Measurements from ENCODE around the gene HDAC9.
A peak's percentile ranks its signal among the peaks of the same experiment; 100 is the strongest.

Gene HDAC9

DNA sequence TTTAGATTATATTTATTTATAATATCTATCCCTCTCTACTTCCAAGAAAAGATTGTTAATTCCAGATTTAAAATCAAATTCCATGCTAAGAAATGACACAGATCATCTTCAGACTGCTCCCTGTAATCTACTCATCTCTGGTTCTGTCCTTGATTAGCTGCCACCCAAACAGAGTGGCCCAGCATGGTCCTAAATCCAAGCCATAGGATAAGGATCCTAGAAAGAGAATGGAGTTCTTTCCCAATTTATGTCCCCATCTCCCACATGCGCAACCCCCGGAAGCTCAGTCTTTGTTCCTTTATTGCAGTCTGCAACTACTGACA, 23.4 kb upstream of the HDAC9 start:
- Histone ChIP-seq H3K36me3 (replicated peaks) (no peaks in the 10 kb centered on the region), H3K4me1 (peaks cover 8% of the 10 kb centered on the region), H3K4me3 (no peak overlapping the region), H3K9me3 (no peaks in the 10 kb centered on the region), H3K27me3 (ENCODE audit: low read depth) (no peaks in the 10 kb centered on the region)
- no peak for DNase-seq (ENCODE audit: low spot score in 2 of 2)
- in situ Hi-C loops (cut with MboI; ENCODE audit: low sequenced_read_pairs), result no loop called here

DNA sequence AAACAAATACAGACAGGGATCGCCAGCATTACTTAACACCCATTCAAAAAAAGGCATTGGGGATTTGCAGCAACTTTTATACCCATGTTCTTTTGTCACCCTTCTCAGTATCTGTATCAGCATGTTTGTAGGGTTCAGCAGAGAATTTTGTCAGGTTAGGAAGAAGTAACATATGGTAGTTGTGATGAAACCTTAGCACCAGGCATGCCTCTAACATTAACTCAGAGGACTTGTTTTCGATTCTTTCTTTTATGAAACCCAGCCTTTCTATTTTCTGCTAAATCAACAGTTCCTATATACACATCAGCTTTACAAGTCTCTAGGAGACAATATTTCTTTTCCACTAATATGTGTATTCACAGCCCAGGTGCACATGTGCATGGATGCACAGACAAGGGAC, 22.4 kb upstream of the HDAC9 start:
- Histone ChIP-seq H3K36me3 (replicated peaks) (no peaks in the 10 kb centered on the region), H3K4me3 (no peak overlapping the region), H3K9me3 (no peaks in the 10 kb centered on the region), H3K4me1 (peaks cover 8% of the 10 kb centered on the region), H3K27me3 (ENCODE audit: low read depth) (no peaks in the 10 kb centered on the region)
- in situ Hi-C loops (cut with MboI; ENCODE audit: low sequenced_read_pairs), result no loop called here
- DNase-seq (ENCODE audit: low spot score in 2 of 2), result no peak

DNA sequence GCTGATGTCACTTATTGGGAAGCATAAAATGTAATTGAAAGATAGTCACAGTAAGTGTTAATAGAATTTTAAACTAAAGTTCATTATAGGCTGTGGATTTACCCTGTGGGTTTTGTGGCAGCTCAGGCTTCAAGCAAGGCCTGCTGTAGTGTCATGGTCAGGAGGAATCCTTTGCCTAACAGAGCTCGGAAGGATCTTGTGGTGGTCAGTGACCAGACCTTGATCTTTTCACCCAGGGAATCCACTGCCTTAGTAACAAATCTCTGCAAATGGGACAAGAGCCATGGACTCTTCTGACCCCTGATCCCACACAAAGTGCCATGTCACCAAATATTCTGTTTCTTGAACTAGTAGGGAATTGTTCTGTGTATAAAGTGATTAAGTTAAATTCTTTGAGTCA, 20.6 kb upstream of the HDAC9 start:
- H3K4me3 ChIP-seq, result no peak overlapping the region
- no peaks in the 10 kb centered on the region for H3K27me3 ChIP-seq (ENCODE audit: low read depth)
- H3K9me3 ChIP-seq, result no peaks in the 10 kb centered on the region
- H3K36me3 ChIP-seq (replicated peaks), result no peaks in the 10 kb centered on the region
- no peak for DNase-seq (ENCODE audit: low spot score in 2 of 2)
- peaks cover 8% of the 10 kb centered on the region for H3K4me1 ChIP-seq
- in situ Hi-C loops (cut with MboI; ENCODE audit: low sequenced_read_pairs), result no loop called here

DNA sequence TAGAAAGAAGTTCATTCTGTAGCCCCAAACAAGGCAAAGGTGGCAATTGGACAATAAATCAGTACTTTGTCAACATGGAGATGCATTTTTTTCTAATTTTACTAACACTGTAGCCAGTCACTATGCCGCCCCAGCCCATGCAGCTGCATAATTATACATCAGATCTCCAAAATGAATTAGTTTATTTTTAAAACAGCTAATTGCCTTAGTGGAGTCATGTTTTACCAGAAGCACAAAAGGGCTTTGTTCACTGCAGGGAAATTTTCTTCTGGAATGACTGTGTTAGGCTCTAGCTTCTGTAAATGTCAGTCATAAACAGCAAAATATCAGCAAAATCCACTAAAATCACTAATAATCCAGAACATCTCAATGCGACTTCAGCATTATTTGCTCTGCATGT, 20.1 kb upstream of the HDAC9 start:
- no peaks in the 10 kb centered on the region for H3K36me3 ChIP-seq (replicated peaks)
- H3K4me3 ChIP-seq, result no peak overlapping the region
- H3K9me3 ChIP-seq, result no peaks in the 10 kb centered on the region
- DNase-seq (ENCODE audit: low spot score in 2 of 2), result no peak
- H3K4me1 ChIP-seq, result peaks cover 8% of the 10 kb centered on the region
- in situ Hi-C loops (cut with MboI; ENCODE audit: low sequenced_read_pairs), result no loop called here
- H3K27me3 ChIP-seq (ENCODE audit: low read depth), result no peaks in the 10 kb centered on the region

DNA sequence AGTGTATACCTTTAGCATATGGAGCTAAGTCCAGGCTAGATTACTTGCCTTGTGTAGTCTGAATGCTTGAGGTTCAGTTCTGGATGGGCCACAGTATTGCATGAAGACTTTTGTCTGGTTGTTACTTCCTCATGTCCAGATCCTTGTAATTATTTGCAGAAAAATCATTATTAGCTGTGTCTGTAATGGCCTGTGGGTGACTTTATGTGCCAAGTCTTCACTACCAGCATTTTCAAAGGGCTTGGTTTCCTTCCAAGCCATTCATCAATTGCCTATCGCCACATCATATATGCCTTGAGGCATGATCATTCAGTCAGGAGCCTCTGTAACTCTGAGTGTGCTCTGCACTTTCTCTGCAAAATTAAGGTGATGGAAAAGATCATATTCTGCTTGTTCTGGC, 13.8 kb upstream of the HDAC9 start:
- DNase-seq (ENCODE audit: low spot score in 2 of 2), result no peak
- no peaks in the 10 kb centered on the region for H3K9me3 ChIP-seq
- H3K4me3 ChIP-seq, result no peak overlapping the region
- H3K4me1 ChIP-seq, result no peaks in the 10 kb centered on the region; the same call in 1 of the 2 replicates
- H3K27me3 ChIP-seq (ENCODE audit: low read depth), result no peaks in the 10 kb centered on the region
- H3K36me3 ChIP-seq (replicated peaks), result no peaks in the 10 kb centered on the region
- in situ Hi-C loops (cut with MboI; ENCODE audit: low sequenced_read_pairs), result no loop called here

DNA sequence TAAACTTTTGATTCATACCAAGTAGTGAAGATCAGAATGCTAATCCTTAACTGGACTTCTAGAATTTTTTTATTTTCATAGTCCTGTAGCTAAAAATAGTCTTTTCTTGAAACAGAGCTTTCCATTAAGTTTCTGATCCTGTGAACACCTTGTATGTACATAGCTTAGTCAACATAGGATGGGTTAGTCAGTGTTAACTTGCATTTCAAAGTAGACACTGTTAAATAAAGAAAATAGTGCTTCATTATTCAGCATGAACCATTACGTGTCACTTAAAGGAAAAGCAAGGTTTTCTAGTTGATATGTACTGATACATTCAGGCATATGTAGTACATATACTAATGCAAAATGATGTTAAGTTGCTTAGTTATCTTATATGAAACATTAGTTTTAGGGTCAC, 7.5 kb upstream of the HDAC9 start:
- H3K9me3 ChIP-seq, result no peaks in the 10 kb centered on the region
- peaks cover 14% of the 10 kb centered on the region for H3K4me1 ChIP-seq
- no peak for DNase-seq (ENCODE audit: low spot score in 2 of 2)
- in situ Hi-C loops (cut with MboI; ENCODE audit: low sequenced_read_pairs), result no loop called here
- no peak overlapping the region for H3K4me3 ChIP-seq
- H3K27me3 ChIP-seq (ENCODE audit: low read depth), result no peaks in the 10 kb centered on the region
- H3K36me3 ChIP-seq (replicated peaks), result no peaks in the 10 kb centered on the region

DNA sequence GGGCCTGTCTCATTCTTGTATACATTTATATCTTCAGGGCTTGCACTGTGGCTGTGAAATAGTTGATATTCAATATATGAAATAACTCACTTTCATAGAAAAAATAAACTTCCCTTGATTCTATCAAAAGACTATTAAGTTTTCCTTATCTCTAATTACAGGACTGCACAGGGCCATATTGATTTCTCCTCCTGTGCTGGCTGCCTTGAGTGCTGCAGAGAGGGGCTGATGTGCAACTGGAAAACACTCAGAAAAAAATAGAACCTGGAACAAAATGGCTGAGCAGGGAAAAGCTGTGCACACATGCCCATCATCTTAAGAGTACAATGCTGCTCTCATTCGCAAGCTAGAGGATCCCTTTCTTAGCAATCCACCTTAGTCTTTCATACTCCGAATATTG, 5.9 kb upstream of the HDAC9 start:
- Histone ChIP-seq H3K4me1 (peaks cover 27% of the 10 kb centered on the region), H3K36me3 (replicated peaks) (no peaks in the 10 kb centered on the region), H3K27me3 (ENCODE audit: low read depth) (no peaks in the 10 kb centered on the region), H3K4me3 (no peak overlapping the region), H3K9me3 (no peaks in the 10 kb centered on the region)
- in situ Hi-C loops (cut with MboI; ENCODE audit: low sequenced_read_pairs), result no loop called here
- no peak for DNase-seq (ENCODE audit: low spot score in 2 of 2)

DNA sequence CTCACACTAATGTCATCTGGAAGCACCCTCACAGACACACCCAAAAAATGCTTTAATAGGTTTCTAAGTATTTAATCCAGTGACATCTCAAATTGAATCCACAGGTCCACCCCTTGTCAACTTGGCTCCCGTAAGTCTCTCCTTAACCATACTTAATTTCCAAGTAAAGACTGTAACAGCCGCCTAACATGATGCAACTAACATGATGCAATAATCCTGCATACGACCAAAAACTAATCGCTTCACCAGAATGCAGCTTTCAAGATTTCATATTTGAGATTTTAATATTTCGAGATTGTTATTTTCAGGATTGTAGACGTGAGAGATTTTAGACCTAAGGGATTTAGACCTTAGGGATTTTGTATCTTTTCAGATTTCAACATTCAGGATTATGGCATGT, 3.7 kb upstream of the HDAC9 start:
- in situ Hi-C loops (cut with MboI; ENCODE audit: low sequenced_read_pairs), result no loop called here
- H3K4me1 ChIP-seq, result peaks cover 30% of the 10 kb centered on the region
- DNase-seq (ENCODE audit: low spot score in 2 of 2), result no peak
- H3K27me3 ChIP-seq (ENCODE audit: low read depth), result no peaks in the 10 kb centered on the region
- no peaks in the 10 kb centered on the region for H3K9me3 ChIP-seq
- H3K36me3 ChIP-seq (replicated peaks), result no peaks in the 10 kb centered on the region; the same call in none of the 2 replicates
- no peak overlapping the region for H3K4me3 ChIP-seq

DNA sequence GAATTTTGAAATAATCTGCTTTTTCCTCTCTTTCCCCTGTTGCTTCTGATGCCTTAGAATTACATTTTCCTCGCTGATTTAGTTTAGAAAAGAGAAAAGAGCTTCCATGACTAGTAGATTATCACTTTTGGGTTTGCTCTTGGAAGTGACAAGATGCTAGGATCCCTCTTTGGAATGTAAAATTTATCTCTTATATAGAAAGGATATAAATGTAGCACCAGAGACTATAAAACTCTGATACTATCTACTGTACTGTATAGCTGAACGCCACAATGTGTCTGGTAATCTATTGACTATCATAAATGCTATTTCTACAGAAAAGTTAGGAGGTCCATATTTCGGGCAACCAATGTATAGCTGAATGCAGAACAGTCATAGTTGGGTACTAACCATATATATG, 1.1 kb upstream of the HDAC9 start:
- DNase-seq (ENCODE audit: low spot score in 2 of 2), result no peak
- in situ Hi-C loops (cut with MboI; ENCODE audit: low sequenced_read_pairs), result no loop called here
- peaks cover 30% of the 10 kb centered on the region for H3K4me1 ChIP-seq

DNA sequence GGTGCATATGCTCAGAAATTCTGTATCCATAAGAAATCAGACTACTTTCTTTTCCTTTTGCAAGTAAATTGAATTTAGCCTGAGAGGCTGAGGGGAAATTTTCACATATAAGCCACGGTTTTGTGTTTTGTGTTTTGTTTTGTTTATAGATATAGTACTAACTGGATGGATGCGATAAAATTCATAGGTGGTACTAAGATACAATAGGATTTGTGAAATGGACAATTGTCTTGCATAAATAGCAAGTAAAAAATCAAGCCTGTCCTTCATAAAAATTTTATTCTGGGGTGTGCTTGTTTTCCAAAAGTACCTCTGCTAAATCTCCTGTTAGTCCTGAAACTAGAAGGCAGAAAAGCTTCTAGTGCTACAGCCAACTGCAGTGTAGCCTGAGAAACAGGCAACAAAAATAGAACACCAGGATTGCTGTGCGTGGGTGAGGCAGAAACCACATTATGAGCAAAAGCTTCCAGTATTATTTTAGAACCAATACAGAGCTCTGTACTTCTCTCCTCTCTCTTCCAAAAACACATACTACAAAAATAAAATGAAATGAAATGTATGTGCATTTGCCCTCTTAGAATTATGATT, 634 bp upstream of the HDAC9 start:
- DNase-seq (ENCODE audit: low spot score in 2 of 2), result no peak
- Histone ChIP-seq H3K4me3 (peak overlapping the region; percentile 53), H3K4me1 (peaks cover 33% of the 10 kb centered on the region), H3K36me3 (replicated peaks) (peaks cover 25% of the 10 kb centered on the region), H3K9me3 (no peaks in the 10 kb centered on the region), H3K27me3 (ENCODE audit: low read depth) (no peaks in the 10 kb centered on the region)
- in situ Hi-C loops (cut with MboI; ENCODE audit: low sequenced_read_pairs), result loop anchor here (5.0 kb wide), 1 partner anchor 138 kb away; no protein-coding TSS in a partner anchor

More for the DNA sequence above, 1.1 kb upstream of the HDAC9 start:
- Histone ChIP-seq H3K9me3 (no peaks in the 10 kb centered on the region), H3K4me3 (no peak overlapping the region; the same call in 1 of the 2 replicates), H3K36me3 (replicated peaks) (peaks cover 20% of the 10 kb centered on the region), H3K27me3 (ENCODE audit: low read depth) (no peaks in the 10 kb centered on the region)

DNA sequence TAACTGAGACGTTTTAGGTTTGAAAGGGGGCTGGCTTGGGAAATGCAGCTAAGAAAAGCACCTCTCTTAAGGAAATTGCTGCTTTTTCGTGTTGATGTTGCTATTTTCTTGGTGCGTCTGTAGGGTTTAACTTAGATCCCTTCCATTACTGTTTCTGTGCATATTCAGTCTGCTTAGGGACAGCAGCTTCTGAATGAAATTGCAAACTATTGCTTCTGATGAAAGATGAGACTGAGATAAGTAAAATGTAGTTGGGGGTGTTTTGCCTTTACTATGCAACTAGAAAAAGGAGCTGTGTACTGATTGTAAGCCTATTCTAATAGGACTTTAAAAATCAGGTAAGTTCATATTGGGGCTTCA, 772 bp downstream of the HDAC9 start:
- Histone ChIP-seq H3K36me3 (replicated peaks) (peaks cover 36% of the 10 kb centered on the region), H3K4me3 (peak overlapping the region; percentile 53), H3K9me3 (no peaks in the 10 kb centered on the region), H3K4me1 (peaks cover 35% of the 10 kb centered on the region), H3K27me3 (ENCODE audit: low read depth) (no peaks in the 10 kb centered on the region)
- DNase-seq (ENCODE audit: low spot score in 2 of 2), result no peak
- in situ Hi-C loops (cut with MboI; ENCODE audit: low sequenced_read_pairs), result loop anchor here (5.0 kb wide), 1 partner anchor 139 kb away; no protein-coding TSS in a partner anchor

DNA sequence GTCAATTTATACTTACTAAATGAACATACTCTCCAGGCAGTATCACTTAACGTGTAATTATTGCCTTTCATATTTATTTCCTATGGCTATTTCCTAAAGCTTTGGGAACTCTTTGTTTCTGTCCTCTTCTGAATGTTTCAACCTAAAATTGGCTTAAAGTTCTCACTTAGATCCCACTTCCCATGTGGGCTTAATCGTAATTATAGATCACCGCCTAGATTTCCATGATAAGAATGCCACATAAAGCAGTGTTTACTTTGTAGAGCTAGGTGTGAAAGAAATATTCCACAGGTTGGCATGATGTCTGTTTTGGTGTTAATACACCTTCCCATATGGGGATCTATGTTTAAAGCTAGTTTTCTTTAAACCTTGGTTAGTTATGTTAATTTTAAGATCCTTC, 1.5 kb downstream of the HDAC9 start:
- DNase-seq (ENCODE audit: low spot score in 2 of 2), result no peak
- in situ Hi-C loops (cut with MboI; ENCODE audit: low sequenced_read_pairs), result loop anchor here (5.0 kb wide), 1 partner anchor 140 kb away; no protein-coding TSS in a partner anchor
- peak overlapping the region; percentile 53 for H3K4me3 ChIP-seq
- no peaks in the 10 kb centered on the region for H3K27me3 ChIP-seq (ENCODE audit: low read depth)
- H3K4me1 ChIP-seq, result peaks cover 40% of the 10 kb centered on the region
- H3K36me3 ChIP-seq (replicated peaks), result peaks cover 42% of the 10 kb centered on the region
- no peaks in the 10 kb centered on the region for H3K9me3 ChIP-seq

DNA sequence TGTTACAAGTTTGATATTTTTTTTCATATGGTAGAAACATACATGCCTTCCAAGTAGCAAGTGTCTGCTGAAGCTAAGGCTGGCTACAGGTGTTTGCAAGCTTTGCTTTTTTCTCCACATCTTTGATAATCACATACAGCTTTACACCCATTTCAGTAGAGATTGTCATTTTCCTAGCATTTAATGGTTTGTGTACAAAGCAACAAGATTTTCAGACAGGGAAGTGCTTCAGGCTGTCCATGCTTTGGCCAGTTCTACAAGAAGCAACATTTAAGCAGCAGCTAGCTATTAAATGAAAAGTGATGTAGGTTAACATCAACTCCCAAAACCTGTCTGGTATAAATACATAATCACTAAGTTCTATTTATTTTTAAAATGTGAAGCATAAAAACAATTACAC, 2.3 kb downstream of the HDAC9 start:
- H3K4me1 ChIP-seq, result peaks cover 44% of the 10 kb centered on the region
- no peaks in the 10 kb centered on the region for H3K9me3 ChIP-seq
- DNase-seq (ENCODE audit: low spot score in 2 of 2), result no peak
- peaks cover 50% of the 10 kb centered on the region for H3K36me3 ChIP-seq (replicated peaks)
- in situ Hi-C loops (cut with MboI; ENCODE audit: low sequenced_read_pairs), result loop anchor here (5.0 kb wide), 1 partner anchor 140 kb away; no protein-coding TSS in a partner anchor
- peak overlapping the region; percentile 53 for H3K4me3 ChIP-seq
- no peaks in the 10 kb centered on the region for H3K27me3 ChIP-seq (ENCODE audit: low read depth)

DNA sequence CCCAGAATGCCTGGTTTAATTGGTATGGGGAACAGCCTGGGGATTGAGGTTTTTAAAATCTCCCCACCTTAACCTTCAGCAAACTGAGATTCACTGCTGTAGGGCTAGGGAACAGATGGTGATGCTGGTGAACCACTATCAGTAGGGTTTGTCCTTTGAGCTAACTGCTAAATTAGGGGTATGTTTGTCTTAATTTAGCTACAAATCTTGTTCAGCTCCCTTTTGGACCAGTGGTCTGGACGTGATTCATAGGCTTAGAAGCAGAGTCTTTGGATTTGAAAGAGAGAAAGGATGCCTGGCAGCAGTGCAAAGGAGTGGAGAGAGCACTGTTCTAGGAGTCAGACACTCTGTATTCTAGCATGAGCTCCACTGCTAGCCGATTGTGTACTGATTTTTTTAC, 2.8 kb downstream of the HDAC9 start:
- H3K9me3 ChIP-seq, result no peaks in the 10 kb centered on the region
- DNase-seq (ENCODE audit: low spot score in 2 of 2), result no peak
- peaks cover 47% of the 10 kb centered on the region for H3K4me1 ChIP-seq
- H3K36me3 ChIP-seq (replicated peaks), result peaks cover 55% of the 10 kb centered on the region
- in situ Hi-C loops (cut with MboI; ENCODE audit: low sequenced_read_pairs), result loop anchor here (5.0 kb wide), 1 partner anchor 141 kb away; no protein-coding TSS in a partner anchor
- H3K4me3 ChIP-seq, result peak overlapping the region; percentile 53
- no peaks in the 10 kb centered on the region for H3K27me3 ChIP-seq (ENCODE audit: low read depth)
